K562 (cell line): ENCODE data around the gene AJAP1. TPM values are rescaled to one million over a fixed set of nuclear protein-coding genes. Genes with fewer than 3 reads are reported as not detected.

Experiments used
- ATAC-seq: fragments of 200-7000 bp; cut with Tn5 transposase; 3 replicates; pipeline ENCODE4 v1.9.1; 2020; ENCODE audit warnings: moderate library complexity
- BruUV-seq: library from RNA; stranded (reverse); fragments of 400-500 nt; replicated peaks from 2 replicates; lab custom pipeline; 2021; lab: Mats Ljungman, UMichigan
- CTCF ChIA-PET: fragments of 300-600 bp; formaldehyde crosslinking; extraction: SDS; loops from one replicate; lab custom pipeline; 2021; ENCODE audit warnings: low intra/inter-chr PET ratio; lab: Yijun Ruan, JAX
- POLR2A ChIA-PET: fragments of 300-600, 350-650 bp; sonication (Branson Sonifier 250); formaldehyde crosslinking; extraction: SDS; loops from one replicate; lab custom pipeline; 2021; ENCODE audit warnings: antibody characterized with exemption, inconsistent platforms; lab: Yijun Ruan, JAX
- DNase-seq, 4 experiments: peaks; one replicate each; pipeline versions ENCODE4 v3.0.0 to v3.0.0-alpha.2; 2011 to 2018; ENCODE audit warnings: low spot score in 3 of 4, mixed read lengths in 3 of 4; ENCODE audit errors: extremely low read depth in 1 of 4
- FAIRE-seq: peaks from 2 replicates; lab custom pipeline; 2011; peaks lifted over from hg19 to GRCh38; lab: Jason Lieb, UNC
- H2AFZ ChIP-seq: 2 replicates; pipeline ENCODE4 v1.6.0; 2011; ENCODE audit warnings: low read depth, low read length, control low read depth, inconsistent platforms
- H3K27ac ChIP-seq: fragments of 200-600 bp; 3 replicates; pipeline ENCODE4 v1.8.0; 2011; ENCODE audit warnings: low read depth, mild to moderate bottlenecking, control low read depth, inconsistent platforms, low read length, moderate library complexity, mixed read lengths; ENCODE audit errors: extremely low read depth
- H3K27me3 ChIP-seq, 2 experiments: fragments of 300-600 bp in 1 of 2; 2 replicates in 1 of 2; 3 replicates in 1 of 2; pipeline versions ENCODE4 v1.6.0 to v1.8.0; 2011; ENCODE audit warnings: inconsistent platforms in 2 of 2, low read length in 2 of 2, mild to moderate bottlenecking in 1 of 2, mixed read lengths in 1 of 2, moderate library complexity in 1 of 2; ENCODE audit not compliant: control insufficient read depth in 2 of 2, insufficient read depth in 2 of 2
- H3K36me3 ChIP-seq: fragments of 300-600 bp; 3 replicates; pipeline ENCODE4 v1.8.0; 2011; ENCODE audit warnings: mild to moderate bottlenecking, low read length, inconsistent platforms; ENCODE audit not compliant: control insufficient read depth, insufficient read depth
- H3K4me1 ChIP-seq, 2 experiments: fragments of 200-600 bp in 1 of 2; replicated peaks in 1 of 2; 2 replicates in 1 of 2; 3 replicates in 1 of 2; pipeline versions ENCODE4 v1.5.1 to v1.8.0; 2011; ENCODE audit warnings: inconsistent platforms in 2 of 2, low read length in 2 of 2, mild to moderate bottlenecking in 1 of 2, mixed read lengths in 1 of 2, moderate library complexity in 1 of 2; ENCODE audit not compliant: control insufficient read depth in 2 of 2, insufficient read depth in 2 of 2
- H3K4me2 ChIP-seq: 2 replicates; pipeline ENCODE4 v1.6.1; 2011; ENCODE audit warnings: low read length, control low read depth, inconsistent platforms, mixed read lengths; ENCODE audit not compliant: insufficient read depth
- H3K4me3 ChIP-seq: fragments of 200-600 bp; sonication (generic), shearing (Covaris generic); 2 replicates; pipeline ENCODE4 v1.5.1; 2016; ENCODE audit warnings: control low read depth, inconsistent platforms
- H3K79me2 ChIP-seq: fragments of 200-600 bp; 3 replicates; pipeline ENCODE4 v1.8.0; 2011; ENCODE audit warnings: low read length, inconsistent platforms; ENCODE audit not compliant: control insufficient read depth, insufficient read depth
- H3K9ac ChIP-seq, 2 experiments: 2 replicates each; pipeline versions ENCODE4 v1.6.0 to v1.6.1; 2011; ENCODE audit warnings: low read depth in 2 of 2, low read length in 2 of 2, control low read depth in 1 of 2, inconsistent platforms in 1 of 2, mild to moderate bottlenecking in 1 of 2, mixed read lengths in 1 of 2; ENCODE audit not compliant: insufficient read depth in 1 of 2
- H3K9me1 ChIP-seq: one replicate; pipeline ENCODE4 v1.6.0; 2011; ENCODE audit warnings: inconsistent platforms, mild to moderate bottlenecking, low read length, moderate library complexity; ENCODE audit not compliant: control insufficient read depth, insufficient read depth
- H3K9me3 ChIP-seq: replicated peaks from 2 replicates; pipeline ENCODE4 v1.5.1; 2011; ENCODE audit warnings: low read depth, low read length, inconsistent platforms; ENCODE audit not compliant: control insufficient read depth, insufficient read depth
- H4K20me1 ChIP-seq: replicated peaks from 2 replicates; pipeline ENCODE4 v1.6.1; 2011; ENCODE audit warnings: low read length, inconsistent platforms, mixed read lengths; ENCODE audit not compliant: control insufficient read depth, insufficient read depth
- CC2D1A ChIP-seq: fragments of 450-650 bp; IDR thresholded peaks from 2 replicates; pipeline ENCODE4 v1.6.1; 2017; ENCODE audit warnings: mild to moderate bottlenecking
- CEBPB ChIP-seq: fragments of 450-650 bp; IDR thresholded peaks from 2 replicates; pipeline ENCODE4 v1.6.1; 2016; ENCODE audit warnings: missing genetic modification characterization, missing compliant biosample characterization
- EWSR1 ChIP-seq: fragments of 450-650 bp; IDR thresholded peaks from 2 replicates; pipeline ENCODE4 v1.6.1; 2018; ENCODE audit warnings: borderline replicate concordance, mild to moderate bottlenecking, low read depth, moderate library complexity; ENCODE audit not compliant: partially characterized antibody
- FIP1L1 ChIP-seq: fragments of 200-400 bp; formaldehyde crosslinking; IDR thresholded peaks from 2 replicates; pipeline ENCODE4 v1.6.1; 2018; ENCODE audit warnings: mild to moderate bottlenecking, low read depth, low read length; ENCODE audit not compliant: poor library complexity, severe bottlenecking
- FOS ChIP-seq: IDR thresholded peaks from 3 replicates; pipeline ENCODE4 v1.6.1; 2011; ENCODE audit not compliant: insufficient read length; ENCODE audit errors: extremely low read depth
- HOXB6 ChIP-seq: fragments of 250-450 bp; sonication (Bioruptor Pico); IDR thresholded peaks from 2 replicates; pipeline ENCODE4 v1.5.1; 2022; ENCODE audit warnings: mild to moderate bottlenecking, borderline replicate concordance
- MYNN ChIP-seq, 2 experiments: sonication (generic); formaldehyde crosslinking in 1 of 2; IDR thresholded peaks; 2 replicates each; pipeline versions ENCODE4 v1.5.0 to v1.6.1; 2016 to 2020; ENCODE audit warnings: antibody characterized with exemption in 1 of 2, missing genetic modification reagents in 1 of 2
- NFXL1 ChIP-seq: fragments of 450-650 bp; formaldehyde crosslinking; IDR thresholded peaks from 2 replicates; pipeline ENCODE4 v1.4.0; 2021; ENCODE audit warnings: mild to moderate bottlenecking
- POLR2H ChIP-seq: IDR thresholded peaks from 2 replicates; pipeline ENCODE4 v1.6.1; 2016; ENCODE audit warnings: missing genetic modification characterization, low read depth, mild to moderate bottlenecking, control low read depth, missing compliant biosample characterization, moderate library complexity
- RFX7 ChIP-seq: fragments of 250-450 bp; sonication (Bioruptor Pico); IDR thresholded peaks from 2 replicates; pipeline ENCODE4 v1.5.1; 2021; ENCODE audit warnings: mild to moderate bottlenecking
- TAF9B ChIP-seq: fragments of 450-650 bp; IDR thresholded peaks from 2 replicates; pipeline ENCODE4 v1.6.1; 2018; ENCODE audit warnings: mild to moderate bottlenecking; ENCODE audit not compliant: partially characterized antibody
- WGBS: fragments of 100-300 bp; shearing (Covaris generic); methylation state at CpG from one replicate; pipeline ENCODE4 v1.1.6; 2016; ENCODE audit warnings: low coverage, mixed read lengths; ENCODE audit not compliant: insufficient coverage; ENCODE audit errors: missing lambda C conversion rate; 5-methylcytosine and 5-hydroxymethylcytosine counted together
- in situ Hi-C: fragments of 300-500 bp; cut with MboI; formaldehyde crosslinking; loops from 4 replicates; pipeline ENCODE4 v1.15.0; 2018; ENCODE audit warnings: inconsistent platforms, mixed read lengths
- intact Hi-C: fragments of 100-400 bp; cut with micrococcal nuclease; formaldehyde crosslinking; loops from 2 replicates; pipeline ENCODE4 v1.14.2; 2022
- polyA plus RNA-seq, 8 experiments: library from polyadenylated mRNA; depleted of rRNA in 4 of 8; stranded (reverse) in 5 of 8; unstranded in 3 of 8; fragments of >200 nt; fragmentation: Nextera tagmentation in 2 of 8; fragmentation: Illumina TruSeq in 1 of 8; extraction: Ambion mirVana in 2 of 8; extraction: Trizol in 1 of 8; gene quantifications; 2 replicates each; pipeline versions ENCODE4 v1.2.1 to v1.2.3, GENCODE V29; 2011 to 2014; ENCODE audit warnings: inconsistent platforms in 1 of 8, missing spikeins in 1 of 8
- total RNA-seq, 7 experiments: library from RNA; depleted of rRNA in 6 of 7; stranded (reverse); fragments of >200 nt in 6 of 7; fragmentation: Illumina TruSeq in 2 of 7; extraction: Trizol in 2 of 7; gene quantifications; 2 replicates each; pipeline versions ENCODE4 v1.2.1 to v1.2.3, GENCODE V29; 2011 to 2021; ENCODE audit warnings: low replicate concordance in 1 of 7

Gene AJAP1
- total and polyA plus RNA-seq, 9 of the 15 experiments (the other 6 are each of a cell fraction or from before 2014, with no cell fraction given), result not detected

GRCh38 chr1:4630561-4630960, 23.8 kb upstream of the AJAP1 start:
- intact Hi-C loops, result no loop called here
- TF ChIP-seq CEBPB, result no peak
- no peak for TF ChIP-seq FOS
- no peak for TF ChIP-seq POLR2H
- TF ChIP-seq NFXL1 (CRISPR knock-in tag), result no peak
- TF ChIP-seq HOXB6, result no peak
- TF ChIP-seq MYNN (IDR thresholded peaks at IDR 0.05), result no peak
- TF ChIP-seq MYNN (CRISPR knock-in tag; IDR thresholded peaks at IDR 0.05), result no peak
- H4K20me1 ChIP-seq, result 0 out of 2 replicates have a peak, but pooled peaks cover 3% of the 10 kb centered on the region
- ChIA-PET CTCF (no interaction called here), POLR2A (no interaction called here)
- no peak overlapping the region for H3K4me2 ChIP-seq
- FAIRE-seq (no peak), DNase-seq (no peak), ATAC-seq (no peak)
- no peak overlapping the region for H3K27ac ChIP-seq
- in situ Hi-C loops, result no loop called here
- H3K9ac ChIP-seq, result no peak overlapping the region
- 0% methylated on average over 6 of the region's 7 CpGs for WGBS
- peaks cover 6 to 18% of the 10 kb centered on the region in 2 experiments for H3K27me3 ChIP-seq
- no peak overlapping the region for H2AFZ ChIP-seq
- no peak overlapping the region for H3K4me3 ChIP-seq
- no peaks in the 10 kb centered on the region for H3K79me2 ChIP-seq
- no peaks in the 10 kb centered on the region for H3K36me3 ChIP-seq
- BruUV-seq, result no TSS peak
- H3K9me3 ChIP-seq, result no peaks in the 10 kb centered on the region
- H3K9me1 ChIP-seq, result no peaks in the 10 kb centered on the region
- H3K4me1 ChIP-seq, result no peaks in the 10 kb centered on the region

GRCh38 chr1:4631321-4631720, 23.1 kb upstream of the AJAP1 start:
- H3K4me3 ChIP-seq, result no peak overlapping the region
- H3K27ac ChIP-seq, result no peak overlapping the region
- 0% methylated on average over 5 of the region's 5 CpGs for WGBS
- H4K20me1 ChIP-seq, result 0 out of 2 replicates have a peak, but pooled peaks cover 3% of the 10 kb centered on the region
- no peak for TF ChIP-seq RFX7
- no peak for TF ChIP-seq EWSR1
- no peak for TF ChIP-seq FIP1L1
- TF ChIP-seq TAF9B, result no peak
- TF ChIP-seq CC2D1A, result no peak
- in situ Hi-C loops (no loop called here), intact Hi-C loops (no loop called here)
- CTCF ChIA-PET, result no interaction called here
- DNase-seq (no peak), FAIRE-seq (no peak), ATAC-seq (no peak)
- H3K36me3 ChIP-seq, result no peaks in the 10 kb centered on the region
- no peaks in the 10 kb centered on the region for H3K79me2 ChIP-seq
- BruUV-seq, result no TSS peak
- H3K4me1 ChIP-seq, result no peaks in the 10 kb centered on the region
- POLR2A ChIA-PET, result interaction anchor here (0.6 kb wide), 1 partner anchor 36 kb away, joined by 3 read pairs; no protein-coding TSS in a partner anchor
- no peak overlapping the region for H3K9ac ChIP-seq
- no peak overlapping the region for H2AFZ ChIP-seq
- no peak overlapping the region for H3K4me2 ChIP-seq
- peaks cover 11 to 23% of the 10 kb centered on the region in 2 experiments for H3K27me3 ChIP-seq
- H3K9me3 ChIP-seq, result no peaks in the 10 kb centered on the region
- no peaks in the 10 kb centered on the region for H3K9me1 ChIP-seq
